Measurements from ENCODE around the gene LDLRAD4.

The LDLRAD4 gene

GRCh38 chr18:13268158-13269012 lies 49.8 kb downstream of the LDLRAD4 start:
- no peak for DNase-seq

- no peak for DNase-seq
These were observed 50.4 kb downstream of the LDLRAD4 start for GRCh38 chr18:13269013-13269280.

- DNase-seq: no peak
These were observed 51.0 kb downstream of the LDLRAD4 start for GRCh38 chr18:13269521-13270011.

- no peak for DNase-seq
These were observed 51.8 kb downstream of the LDLRAD4 start for GRCh38 chr18:13270279-13270855.

GRCh38 chr18:13271302-13271911 lies 52.8 kb downstream of the LDLRAD4 start:
- DNase-seq: no peak

GRCh38 chr18:13272416-13272815 lies 53.9 kb downstream of the LDLRAD4 start:
- DNase-seq: no peak

- no peak for DNase-seq
These were observed 55.2 kb downstream of the LDLRAD4 start for GRCh38 chr18:13273800-13274199.

GRCh38 chr18:13275075-13275474 lies 56.5 kb downstream of the LDLRAD4 start:
- no peak for DNase-seq

GRCh38 chr18:13276530-13277520 lies 58.3 kb downstream of the LDLRAD4 start:
- no peak for DNase-seq

- no peak for DNase-seq
These were observed 59.6 kb downstream of the LDLRAD4 start for GRCh38 chr18:13278062-13278630.

- DNase-seq: no peak
These were observed 60.9 kb downstream of the LDLRAD4 start for GRCh38 chr18:13279181-13280069.

GRCh38 chr18:13280070-13280795 lies 61.7 kb downstream of the LDLRAD4 start:
- no peak for DNase-seq

- DNase-seq: no peak
These were observed 62.8 kb downstream of the LDLRAD4 start for GRCh38 chr18:13281406-13281805.

GRCh38 chr18:13283746-13284145 lies 65.2 kb downstream of the LDLRAD4 start:
- DNase-seq: no peak

GRCh38 chr18:13284330-13285027 lies 65.9 kb downstream of the LDLRAD4 start:
- no peak for DNase-seq

- no peak for DNase-seq
These were observed 67.3 kb downstream of the LDLRAD4 start for GRCh38 chr18:13285874-13286273.

- no peak for DNase-seq
These were observed 68.0 kb downstream of the LDLRAD4 start for GRCh38 chr18:13286456-13287125.

- no peak for DNase-seq
These were observed 68.8 kb downstream of the LDLRAD4 start for GRCh38 chr18:13287372-13287771.

- DNase-seq: no peak
These were observed 70.1 kb downstream of the LDLRAD4 start for GRCh38 chr18:13288509-13289133.
